Germinal center (tissue), 1 donor: ENCODE results near the gene COL21A1.
"Not testable (repeated sequence)": the region's sequence is repeated elsewhere in the genome, so short reads cannot be mapped to it uniquely, and the experiment has no call there.

Experiments
- DNase-seq: peaks from one replicate; pipeline ENCODE4 v3.0.0; 2012; ENCODE audit warnings: mixed read lengths, low spot score

COL21A1 gene

GRCh38 chr6:56047931-56048540 lies 199.3 kb downstream of the COL21A1 start:
- no peak for DNase-seq

- no peak for DNase-seq
Observed at GRCh38 chr6:56046576-56046975, 200.8 kb downstream of the COL21A1 start.

GRCh38 chr6:56043761-56044160 lies 203.6 kb downstream of the COL21A1 start:
- DNase-seq = no peak

- DNase-seq = no peak
Observed at GRCh38 chr6:56043076-56043475, 204.3 kb downstream of the COL21A1 start.

- DNase-seq = no peak
Observed at GRCh38 chr6:56041591-56041990, 205.8 kb downstream of the COL21A1 start.

- no peak for DNase-seq
Observed at GRCh38 chr6:56040889-56041301, 206.5 kb downstream of the COL21A1 start.

GRCh38 chr6:56040223-56040622 lies 207.2 kb downstream of the COL21A1 start:
- DNase-seq = no peak

GRCh38 chr6:56038764-56039163 lies 208.6 kb downstream of the COL21A1 start:
- no peak for DNase-seq

GRCh38 chr6:56037601-56038000 lies 209.8 kb downstream of the COL21A1 start:
- DNase-seq = no peak

- DNase-seq = no peak
Observed at GRCh38 chr6:56036916-56037600, 210.3 kb downstream of the COL21A1 start.

- no peak for DNase-seq
Observed at GRCh38 chr6:56033401-56033800, 214.0 kb downstream of the COL21A1 start.

- DNase-seq = no peak
Observed at GRCh38 chr6:56032715-56033260, 214.6 kb downstream of the COL21A1 start.

- no peak for DNase-seq
Observed at GRCh38 chr6:56027865-56028264, 219.5 kb downstream of the COL21A1 start.

- no peak for DNase-seq
Observed at GRCh38 chr6:56026455-56027180, 220.8 kb downstream of the COL21A1 start.

- DNase-seq = no peak
Observed at GRCh38 chr6:56025795-56026194, 221.6 kb downstream of the COL21A1 start.

- DNase-seq = no peak
Observed at GRCh38 chr6:56024931-56025330, 222.4 kb downstream of the COL21A1 start.

- no peak for DNase-seq
Observed at GRCh38 chr6:56023829-56024228, 223.6 kb downstream of the COL21A1 start.

- DNase-seq = no peak
Observed at GRCh38 chr6:56022678-56023077, 224.7 kb downstream of the COL21A1 start.

GRCh38 chr6:56021943-56022342 lies 225.4 kb downstream of the COL21A1 start:
- DNase-seq = no peak

GRCh38 chr6:56019973-56020372 lies 227.4 kb downstream of the COL21A1 start:
- DNase-seq = no peak

GRCh38 chr6:56017198-56017597 lies 230.2 kb downstream of the COL21A1 start:
- DNase-seq = no peak

- DNase-seq = not testable (repeated sequence)
Observed at GRCh38 chr6:56014039-56014438, 233.3 kb downstream of the COL21A1 start.

GRCh38 chr6:56009636-56010035 lies 237.7 kb downstream of the COL21A1 start:
- no peak for DNase-seq
